Sigmoid colon (tissue), 3 donors: ENCODE results near the gene SIAH2.

Experiments used
- POLR2A ChIP-seq, 2 donors: fragments of 450-650 bp; IDR thresholded peaks; one replicate each; pipeline ENCODE4 v1.6.1; 2016; ENCODE audit warnings: antibody characterized with exemption in 2 of 2, mild to moderate bottlenecking in 2 of 2, moderate library complexity in 2 of 2
- TF ChIP-seq, protein P1 (sequence below), 4 experiments: fragments of 450-650 bp in 3 of 4; fragments of 200-600 bp in 1 of 4; IDR thresholded peaks; one replicate each; pipeline ENCODE4 v1.5.1; 2016 to 2019; ENCODE audit warnings: antibody characterized with exemption in 4 of 4, mild to moderate bottlenecking in 3 of 4, moderate library complexity in 2 of 4

DNA sequence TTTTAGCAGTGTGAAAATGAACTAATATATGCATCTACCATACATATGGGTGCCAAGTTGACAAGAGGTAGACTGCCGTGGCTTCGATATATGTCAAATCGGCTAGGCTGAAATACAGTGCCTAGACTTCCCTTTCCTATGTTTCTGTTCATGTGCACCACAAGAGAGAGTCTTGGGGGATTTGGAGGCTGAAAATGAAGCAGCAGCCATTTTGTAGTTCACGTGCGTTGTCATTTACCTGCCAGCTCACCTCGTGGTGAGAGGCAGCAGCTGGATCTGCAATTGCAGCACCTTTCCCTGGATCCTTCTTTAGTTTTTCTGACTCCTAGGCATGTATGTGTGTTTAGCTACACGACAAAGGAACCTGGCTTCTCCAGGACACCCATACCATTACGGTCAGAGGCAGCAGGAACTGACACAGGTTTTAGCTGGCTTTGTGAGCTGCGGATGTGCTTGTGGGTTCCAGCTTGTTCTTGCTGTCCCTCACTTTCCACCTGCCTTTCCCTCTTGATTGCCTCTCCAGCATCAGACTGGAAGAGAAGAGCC is 40.5 kb upstream of the SIAH2 start:
- TF ChIP-seq, protein P1, sequence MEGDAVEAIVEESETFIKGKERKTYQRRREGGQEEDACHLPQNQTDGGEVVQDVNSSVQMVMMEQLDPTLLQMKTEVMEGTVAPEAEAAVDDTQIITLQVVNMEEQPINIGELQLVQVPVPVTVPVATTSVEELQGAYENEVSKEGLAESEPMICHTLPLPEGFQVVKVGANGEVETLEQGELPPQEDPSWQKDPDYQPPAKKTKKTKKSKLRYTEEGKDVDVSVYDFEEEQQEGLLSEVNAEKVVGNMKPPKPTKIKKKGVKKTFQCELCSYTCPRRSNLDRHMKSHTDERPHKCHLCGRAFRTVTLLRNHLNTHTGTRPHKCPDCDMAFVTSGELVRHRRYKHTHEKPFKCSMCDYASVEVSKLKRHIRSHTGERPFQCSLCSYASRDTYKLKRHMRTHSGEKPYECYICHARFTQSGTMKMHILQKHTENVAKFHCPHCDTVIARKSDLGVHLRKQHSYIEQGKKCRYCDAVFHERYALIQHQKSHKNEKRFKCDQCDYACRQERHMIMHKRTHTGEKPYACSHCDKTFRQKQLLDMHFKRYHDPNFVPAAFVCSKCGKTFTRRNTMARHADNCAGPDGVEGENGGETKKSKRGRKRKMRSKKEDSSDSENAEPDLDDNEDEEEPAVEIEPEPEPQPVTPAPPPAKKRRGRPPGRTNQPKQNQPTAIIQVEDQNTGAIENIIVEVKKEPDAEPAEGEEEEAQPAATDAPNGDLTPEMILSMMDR (IDR thresholded peaks at IDR 0.05), result no peak
- no peak for TF ChIP-seq POLR2A (IDR thresholded peaks at IDR 0.05)
